AG09319 (cell line): Measurements from ENCODE around the gene EID3.

Experiments
- DNase-seq: peaks from one replicate; pipeline ENCODE4 v3.0.0-alpha.2; 2010; ENCODE audit warnings: low read depth; ENCODE audit errors: extremely low read depth
- CTCF ChIP-seq: IDR thresholded peaks from 2 replicates; pipeline ENCODE4 v1.5.1; 2011; ENCODE audit warnings: low read depth, mild to moderate bottlenecking, inconsistent platforms, low read length, moderate library complexity

Gene EID3

GRCh38 chr12:104281636-104282035 lies 21.9 kb upstream of the EID3 start:
- TF ChIP-seq CTCF, result no peak
- DNase-seq, result no peak

- no peak for TF ChIP-seq CTCF
- DNase-seq, result peak; percentile 67
Observed at GRCh38 chr12:104282109-104282508, 21.4 kb upstream of the EID3 start.

- TF ChIP-seq CTCF, result no peak
- DNase-seq, result no peak
Observed at GRCh38 chr12:104285740-104286515, 17.6 kb upstream of the EID3 start.

GRCh38 chr12:104286516-104287482 lies 16.7 kb upstream of the EID3 start:
- DNase-seq, result peak; percentile 98

GRCh38 chr12:104288635-104289274 lies 14.8 kb upstream of the EID3 start:
- peak; percentile 62 for DNase-seq
- no peak for TF ChIP-seq CTCF

More at GRCh38 chr12:104286516-104287482, 16.7 kb upstream of the EID3 start:
- TF ChIP-seq CTCF, result no peak

- no peak for TF ChIP-seq CTCF
- no peak for DNase-seq
Observed at GRCh38 chr12:104290320-104290719, 13.2 kb upstream of the EID3 start.
